Left ventricle myocardium superior (tissue), 1 donor: ENCODE data around the gene USF3. TPM values are rescaled to one million over a fixed set of nuclear protein-coding genes. Genes with fewer than 3 reads are reported as not detected.

ENCODE experiments used
- ATAC-seq: fragments of 200-7000 bp; cut with Tn5 transposase; one replicate; pipeline ENCODE4 v1.9.1; 2020; ENCODE audit warnings: mild to moderate bottlenecking, moderate library complexity
- DNase-seq: peaks from one replicate; pipeline ENCODE4 v3.0.0-alpha.2; 2020
- intact Hi-C: fragments of 100-400 bp; cut with micrococcal nuclease; formaldehyde crosslinking; loops from one replicate; pipeline ENCODE4 v1.11.0; 2022
- total RNA-seq: library from RNA; stranded (reverse); fragmentation: NEBNext Ultra II Directional; extraction: Animal tissue kit (Norgen Biotek cat#: 25700); gene quantifications from one replicate; pipeline ENCODE4 v1.2.1, GENCODE V29; 2021
- donor health status: DM: no; HTN: yes; CAD: no; lungs with severe emphysema.

The USF3 gene
- total RNA-seq, 1 donor from 2014 or later = 15.6 TPM

GRCh38 chr3:113712129-113712528, 15.7 kb upstream of the USF3 start:
- no peak for ATAC-seq
- intact Hi-C loops = no loop called here
- DNase-seq = no peak

DNA sequence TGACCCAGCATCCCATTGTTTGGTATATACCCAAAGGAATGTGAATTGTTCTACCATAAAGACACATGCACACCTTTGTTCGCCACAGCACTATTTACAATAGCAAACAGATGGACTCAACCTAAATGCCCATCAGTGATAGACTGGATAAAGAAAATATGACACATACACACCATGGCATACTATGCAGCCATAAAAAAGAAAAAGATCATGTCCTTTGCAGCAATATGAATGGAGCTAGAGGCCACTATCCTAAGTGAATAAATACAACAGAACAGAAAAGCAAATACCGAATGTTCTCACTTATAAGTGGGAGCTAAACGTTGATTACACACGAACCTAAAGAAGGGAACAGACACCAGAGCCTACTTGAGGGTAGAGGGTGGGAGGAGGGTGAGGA, 11.4 kb upstream of the USF3 start:
- DNase-seq = no peak
- no peak for ATAC-seq
- intact Hi-C loops = no loop called here

- ATAC-seq (no peak), DNase-seq (peak; percentile 52)
- intact Hi-C loops = no loop called here
These were observed 2.5 kb upstream of the USF3 start for GRCh38 chr3:113698956-113699355.

GRCh38 chr3:113698213-113698742, 1.8 kb upstream of the USF3 start:
- ATAC-seq (no peak), DNase-seq (no peak)
- intact Hi-C loops = no loop called here

- ATAC-seq (no peak), DNase-seq (no peak)
- intact Hi-C loops = no loop called here
These were observed 1.2 kb upstream of the USF3 start for GRCh38 chr3:113697500-113698090.

GRCh38 chr3:113696658-113697499, 437 bp upstream of the USF3 start:
- ATAC-seq (peak; percentile 96), DNase-seq (peak; percentile 99)
- intact Hi-C loops = no loop called here

GRCh38 chr3:113695431-113695785, 1.0 kb downstream of the USF3 start:
- intact Hi-C loops = no loop called here

DNA sequence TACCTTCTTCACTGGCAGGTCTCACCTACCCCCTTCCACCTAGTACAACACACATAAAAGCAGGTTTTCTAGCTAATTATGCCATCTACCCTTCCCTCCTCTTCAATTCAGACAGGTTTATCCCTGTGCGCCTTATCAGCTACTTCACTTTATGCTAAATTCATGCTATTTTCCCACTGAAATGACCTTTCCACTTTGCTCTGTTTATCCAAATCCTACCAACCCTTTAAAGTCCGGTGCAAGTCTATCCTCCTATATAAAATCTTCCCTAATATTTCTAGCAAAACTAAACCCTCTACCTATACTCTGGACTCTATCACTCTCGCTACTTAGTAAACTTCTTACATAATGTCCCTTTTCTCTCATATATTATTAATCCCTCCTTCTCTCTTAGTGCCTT, 6.0 kb downstream of the USF3 start:
- no peak for ATAC-seq
- intact Hi-C loops = no loop called here
- DNase-seq = no peak

More at GRCh38 chr3:113695431-113695785, 1.0 kb downstream of the USF3 start:
- DNase-seq (no peak), ATAC-seq (no peak)

GRCh38 chr3:113685956-113686721, 10.3 kb downstream of the USF3 start:
- no peak for DNase-seq
- intact Hi-C loops = no loop called here
- peak; percentile 74 for ATAC-seq

GRCh38 chr3:113685124-113685523, 11.3 kb downstream of the USF3 start:
- no peak for DNase-seq
- intact Hi-C loops = no loop called here
- no peak for ATAC-seq

DNA sequence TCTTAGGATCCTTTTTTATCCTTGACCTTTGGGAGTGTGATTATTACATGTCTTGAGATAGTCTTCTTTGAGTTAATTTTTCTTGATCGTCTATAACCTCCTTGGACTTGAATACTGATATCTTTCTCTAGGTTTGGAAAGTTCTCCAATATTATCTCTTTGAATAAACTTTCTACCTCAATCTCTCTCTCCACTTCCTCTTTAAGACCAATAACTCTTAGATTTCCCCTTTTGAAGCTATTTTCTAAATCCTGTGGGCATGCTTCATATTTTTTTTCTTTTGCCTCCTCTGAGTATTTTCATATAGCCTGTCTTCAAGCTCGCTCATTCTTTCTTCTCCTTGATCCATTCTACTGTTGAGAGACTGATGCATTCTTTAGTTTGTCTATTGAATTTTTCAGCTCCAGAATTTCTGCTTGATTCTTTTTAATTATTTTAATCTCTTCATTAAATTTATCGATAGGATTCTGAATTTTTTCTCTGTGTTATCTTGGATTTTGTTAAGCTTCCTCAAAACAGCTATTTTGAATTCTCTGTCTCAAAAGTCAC, 12.1 kb downstream of the USF3 start:
- intact Hi-C loops = no loop called here
- ATAC-seq = no peak
- no peak for DNase-seq

DNA sequence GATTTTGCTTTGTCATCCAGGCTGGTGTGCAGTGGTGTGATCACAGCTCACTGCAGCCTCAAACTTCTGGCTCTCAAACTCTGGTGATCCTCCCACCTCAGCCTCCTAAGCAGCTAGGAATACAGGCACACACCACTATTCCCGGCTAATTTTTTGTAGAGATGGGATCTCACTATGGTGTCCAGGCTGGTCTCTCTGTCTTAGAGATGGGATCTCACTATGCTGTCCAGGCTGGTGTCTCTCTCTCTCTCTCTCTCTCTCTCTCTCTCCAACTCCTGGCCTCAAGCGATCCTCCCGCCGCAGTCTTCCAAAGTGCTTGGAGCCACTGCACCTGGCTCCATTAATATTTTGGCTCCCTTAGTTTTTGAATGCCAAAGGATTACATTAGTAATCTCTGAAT, 17.7 kb downstream of the USF3 start:
- ATAC-seq = no peak

GRCh38 chr3:113677737-113678136, 18.7 kb downstream of the USF3 start:
- no peak for ATAC-seq
- DNase-seq = no peak
- intact Hi-C loops = no loop called here

More for the DNA sequence above, 17.7 kb downstream of the USF3 start:
- no peak for DNase-seq
- intact Hi-C loops = no loop called here

- intact Hi-C loops = no loop called here
- DNase-seq (no peak), ATAC-seq (no peak)
These were observed 20.2 kb downstream of the USF3 start for GRCh38 chr3:113676261-113676660.

DNA sequence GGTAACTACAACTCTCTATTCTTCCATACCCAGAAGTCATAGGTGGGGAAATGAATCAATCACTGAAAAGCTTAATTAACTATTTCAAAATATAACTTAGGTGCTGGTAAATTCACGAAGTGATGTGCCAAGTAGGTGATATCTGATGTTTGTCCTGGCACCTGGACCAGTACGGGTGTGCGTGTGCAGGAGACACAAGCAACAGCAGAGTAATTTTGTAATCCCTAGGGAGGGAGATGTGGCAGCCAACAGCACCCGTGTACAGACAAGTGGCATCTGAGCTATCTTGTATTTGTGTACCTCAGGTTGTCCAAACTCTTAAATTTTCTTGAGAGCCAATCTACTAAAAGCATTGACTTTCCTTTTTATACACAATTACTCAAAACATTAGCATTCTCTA, 22.8 kb downstream of the USF3 start:
- intact Hi-C loops = no loop called here
- ATAC-seq (no peak), DNase-seq (no peak)

GRCh38 chr3:113668015-113668414, 28.4 kb downstream of the USF3 start:
- ATAC-seq (no peak), DNase-seq (no peak)
- intact Hi-C loops = no loop called here

DNA sequence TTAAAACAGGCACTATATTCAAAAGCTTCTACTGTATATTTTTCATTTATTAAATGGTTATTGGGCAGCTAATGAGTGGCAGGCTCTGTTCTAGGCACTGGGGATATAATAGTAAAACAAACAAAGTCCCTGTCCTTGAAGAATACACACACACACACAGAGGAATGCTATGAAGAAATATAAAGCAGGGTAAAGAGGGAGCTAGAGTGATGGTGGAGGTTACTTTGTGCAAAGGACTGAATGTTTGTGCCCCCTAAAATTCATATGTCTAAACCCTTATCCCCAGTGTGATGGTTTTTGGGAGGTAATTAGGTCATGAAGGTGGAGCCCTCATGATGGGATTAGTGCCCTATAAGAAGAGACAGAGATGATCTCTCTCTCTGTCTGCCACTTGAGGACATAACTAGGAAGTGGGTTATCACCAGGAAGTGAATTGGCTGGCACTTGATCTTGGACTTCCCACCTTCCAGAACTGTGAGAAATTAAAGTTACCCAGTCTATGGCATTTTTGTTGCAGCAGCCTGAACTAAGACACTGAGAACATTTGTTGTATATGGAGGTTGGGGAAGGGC, 31.8 kb downstream of the USF3 start:
- intact Hi-C loops = no loop called here
- no peak for ATAC-seq
- no peak for DNase-seq

DNA sequence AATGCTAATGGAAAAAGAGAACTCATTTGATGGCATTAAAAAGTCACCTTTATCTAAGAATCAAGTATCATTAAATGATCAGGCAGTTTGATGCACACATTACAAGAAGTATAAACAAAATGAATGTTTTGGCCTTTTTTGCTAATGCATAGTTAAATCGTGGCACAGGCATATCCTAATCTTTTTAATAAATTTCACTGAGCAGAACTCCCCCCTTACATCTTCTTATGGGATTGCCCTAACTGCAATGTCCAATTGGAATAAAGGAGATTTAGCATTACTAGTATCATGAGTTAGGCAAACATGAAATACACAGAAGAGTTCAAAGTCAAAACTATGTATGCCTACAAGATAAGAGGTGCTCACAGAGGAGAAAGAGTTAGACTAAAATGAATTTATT, 32.7 kb downstream of the USF3 start:
- intact Hi-C loops = no loop called here
- ATAC-seq (no peak), DNase-seq (no peak)

- intact Hi-C loops = no loop called here
- DNase-seq = no peak
- ATAC-seq = no peak
These were observed 33.1 kb downstream of the USF3 start for GRCh38 chr3:113663324-113663750.
